GM23338 (cell line): ENCODE measurements around the gene NAPG.

Experiments
- CREB1 ChIP-seq: fragments of 250-450 bp; sonication (Bioruptor Pico); IDR thresholded peaks from 2 replicates; pipeline ENCODE4 v1.5.0; 2020; ENCODE audit warnings: low read depth, mild to moderate bottlenecking, moderate library complexity
- CTCF ChIP-seq, 2 experiments: fragments of 200-600 bp in 1 of 2; sonication (generic) in 1 of 2; conservative IDR thresholded peaks; 2 replicates each; pipeline versions ENCODE4 v1.5.1 to v1.6.1; 2016 to 2017; ENCODE audit warnings: antibody characterized with exemption in 2 of 2, low read depth in 2 of 2, mild to moderate bottlenecking in 2 of 2, moderate library complexity in 1 of 2
- ETS1 ChIP-seq: IDR thresholded peaks from 2 replicates; pipeline ENCODE4 v1.6.1; 2016; ENCODE audit warnings: antibody characterized with exemption
- EZH2 ChIP-seq: fragments of 200-600 bp; sonication (generic); IDR thresholded peaks from one replicate; pipeline ENCODE4 v1.8.0; 2017; ENCODE audit warnings: antibody characterized with exemption, mild to moderate bottlenecking, low read depth; ENCODE audit not compliant: unreplicated experiment
- EZH2phosphoT487 ChIP-seq: fragments of 200-600 bp; sonication (generic); IDR thresholded peaks from one replicate; pipeline ENCODE4 v1.8.1; 2018; ENCODE audit warnings: antibody characterized with exemption; ENCODE audit not compliant: unreplicated experiment
- JUNB ChIP-seq: IDR thresholded peaks from one replicate; pipeline ENCODE4 v1.6.1; 2016; ENCODE audit warnings: antibody characterized with exemption; ENCODE audit not compliant: unreplicated experiment
- POLR2AphosphoS5 ChIP-seq: IDR thresholded peaks from 2 replicates; pipeline ENCODE4 v1.6.1; 2016; ENCODE audit warnings: antibody characterized with exemption, low read depth
- REST ChIP-seq: IDR thresholded peaks from one replicate; pipeline ENCODE4 v1.6.1; 2018; ENCODE audit warnings: antibody characterized with exemption; ENCODE audit not compliant: unreplicated experiment
- STAT1 ChIP-seq: IDR thresholded peaks from one replicate; pipeline ENCODE4 v1.6.1; 2016; ENCODE audit warnings: antibody characterized with exemption; ENCODE audit not compliant: unreplicated experiment
- ZNF331 ChIP-seq: fragments of 250-450 bp; sonication (Bioruptor Pico); IDR thresholded peaks from 2 replicates; pipeline ENCODE4 v1.5.0; 2020; ENCODE audit warnings: low read depth, mild to moderate bottlenecking, moderate library complexity

- TF ChIP-seq CTCF (conservative IDR thresholded peaks at IDR 0.05; ENCODE audit: low read depth in 2 of 2) (no peak), JUNB (no peak), EZH2 (no peak), EZH2phosphoT487 (no peak), REST (no peak), STAT1 (no peak), ZNF331 (CRISPR knock-in tag) (no peak), POLR2AphosphoS5 (no peak), CREB1 (CRISPR knock-in tag) (no peak), ETS1 (no peak)
Observed at GRCh38 chr18:10504723-10505122, 21.1 kb upstream of the NAPG start.
